A549 treated with CORT108297 at 1 μM for 4 hours (cell line): Measurements from ENCODE around the gene TPM2. TPM values are rescaled to one million over a fixed set of nuclear protein-coding genes. Genes with fewer than 3 reads are reported as not detected.

ENCODE experiments used
- total RNA-seq: library from RNA; stranded (reverse); fragments of 200-300 nt; extraction: Qiagen RNA extraction; gene quantifications from 5 replicates; pipeline ENCODE4 v1.2.3, GENCODE V29; 2022

TPM2 gene
- total RNA-seq, result 623 to 688 TPM (median 654 TPM) in 5 replicates

DNA sequence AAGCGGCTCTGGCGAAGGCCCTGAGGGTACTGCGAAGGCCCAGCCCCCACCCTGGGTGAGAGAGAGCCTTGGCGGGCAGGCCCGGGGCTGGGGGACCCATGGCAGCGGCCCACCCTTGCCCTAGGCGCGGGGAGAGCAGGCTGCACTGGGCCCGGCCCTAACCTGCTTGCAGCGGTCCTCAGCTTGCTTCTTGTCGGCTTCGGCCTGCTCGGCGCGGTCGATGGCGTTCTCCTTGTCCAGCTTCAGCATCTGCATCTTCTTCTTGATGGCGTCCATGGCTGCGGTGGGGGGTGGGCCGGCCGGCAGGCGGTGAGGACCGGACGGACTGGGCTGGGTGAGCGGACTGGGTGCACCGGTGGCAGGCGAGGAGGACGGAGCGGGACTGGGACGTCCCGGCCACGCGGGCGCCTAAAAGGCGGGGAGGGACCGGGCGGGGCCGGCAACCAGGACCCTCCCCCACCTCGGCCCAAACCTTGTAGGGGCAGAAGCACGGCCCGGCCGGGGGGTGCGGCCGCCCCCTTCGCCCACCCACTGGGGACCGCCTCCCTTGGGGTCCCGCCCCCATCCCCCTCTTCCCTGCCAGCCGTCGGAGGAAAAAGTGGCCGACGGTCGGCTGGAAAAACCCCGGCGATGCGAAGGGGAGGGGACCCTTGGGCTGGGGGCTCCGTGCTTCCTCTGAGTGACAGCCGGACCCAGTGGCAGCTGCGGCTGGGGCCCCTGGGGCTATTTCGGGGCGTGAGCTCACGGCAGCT is at the start of gene TPM2:
TPM2 (minus strand) TSS at position 384 of the 752 bp plus-strand sequence; CDS start at position 276, 108 bp downstream.

DNA sequence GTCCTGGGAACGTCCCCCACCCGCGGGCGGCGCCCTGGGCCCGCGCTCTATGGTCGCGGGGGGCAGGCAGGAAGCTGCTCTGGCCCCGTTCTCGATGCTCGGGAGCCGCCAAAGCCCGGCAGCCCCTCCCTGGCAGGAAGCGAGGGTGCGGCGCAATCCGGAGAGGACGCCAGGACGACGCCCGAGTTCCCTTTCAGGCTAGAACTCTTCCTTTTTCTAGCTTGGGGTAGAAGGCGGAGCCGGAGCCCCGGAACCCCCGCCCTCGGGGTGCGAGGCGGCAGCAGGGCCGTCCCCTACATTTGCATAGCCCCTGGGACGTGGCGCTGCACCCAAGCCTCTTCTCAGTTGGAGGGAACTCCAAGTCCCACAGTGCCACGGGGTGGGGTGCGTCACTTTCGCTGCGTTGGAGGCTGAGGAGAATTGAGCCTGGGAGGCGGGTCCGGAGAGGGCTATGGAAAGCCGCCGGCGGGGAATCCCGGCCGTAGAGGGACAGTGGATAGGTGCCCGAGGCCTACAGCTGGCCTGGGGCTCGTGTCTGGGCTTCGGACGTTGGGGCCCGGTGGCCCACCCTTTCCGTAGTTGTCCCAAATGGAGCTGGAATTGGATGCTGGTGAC is 42.6 kb upstream of the TPM2 start, which contains the start of the genes CREB3 and TLN1:
CREB3 (plus strand) TSS at position 482 of the 615 bp plus-strand sequence; CDS start at position 589, 107 bp downstream.
TLN1 (minus strand) TSS at position 11 of the 615 bp plus-strand sequence. CDS start 6,501 bp downstream, outside the sequence.

DNA sequence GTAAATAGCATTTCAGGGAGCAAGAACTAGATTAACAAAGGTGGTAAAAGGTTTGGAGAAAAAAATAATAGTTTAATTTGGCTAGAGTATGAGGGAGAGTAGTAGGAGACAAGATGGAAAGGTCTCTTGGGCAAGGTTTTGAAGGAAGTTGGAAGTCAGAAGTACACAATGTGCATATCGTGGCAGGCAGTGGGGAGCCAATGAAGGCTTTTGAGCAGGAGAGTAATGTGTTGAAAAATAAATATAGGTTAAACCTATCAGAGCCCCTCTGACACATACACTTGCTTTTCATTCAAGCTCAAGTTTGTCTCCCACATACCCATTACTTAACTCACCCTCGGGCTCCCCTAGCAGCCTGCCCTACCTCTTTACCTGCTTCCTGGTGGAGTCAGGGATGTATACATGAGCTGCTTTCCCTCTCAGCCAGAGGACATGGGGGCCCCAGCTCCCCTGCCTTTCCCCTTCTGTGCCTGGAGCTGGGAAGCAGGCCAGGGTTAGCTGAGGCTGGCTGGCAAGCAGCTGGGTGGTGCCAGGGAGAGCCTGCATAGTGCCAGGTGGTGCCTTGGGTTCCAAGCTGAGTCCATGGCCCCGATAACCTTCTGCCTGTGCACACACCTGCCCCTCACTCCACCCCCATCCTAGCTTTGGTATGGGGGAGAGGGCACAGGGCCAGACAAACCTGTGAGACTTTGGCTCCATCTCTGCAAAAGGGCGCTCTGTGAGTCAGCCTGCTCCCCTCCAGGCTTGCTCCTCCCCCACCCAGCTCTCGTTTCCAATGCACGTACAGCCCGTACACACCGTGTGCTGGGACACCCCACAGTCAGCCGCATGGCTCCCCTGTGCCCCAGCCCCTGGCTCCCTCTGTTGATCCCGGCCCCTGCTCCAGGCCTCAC is 16.3 kb downstream of the TPM2 start, which contains the start of gene CA9:
CA9 (plus strand) TSS at position 797 of the 893 bp plus-strand sequence; CDS start at position 829, 32 bp downstream.

DNA sequence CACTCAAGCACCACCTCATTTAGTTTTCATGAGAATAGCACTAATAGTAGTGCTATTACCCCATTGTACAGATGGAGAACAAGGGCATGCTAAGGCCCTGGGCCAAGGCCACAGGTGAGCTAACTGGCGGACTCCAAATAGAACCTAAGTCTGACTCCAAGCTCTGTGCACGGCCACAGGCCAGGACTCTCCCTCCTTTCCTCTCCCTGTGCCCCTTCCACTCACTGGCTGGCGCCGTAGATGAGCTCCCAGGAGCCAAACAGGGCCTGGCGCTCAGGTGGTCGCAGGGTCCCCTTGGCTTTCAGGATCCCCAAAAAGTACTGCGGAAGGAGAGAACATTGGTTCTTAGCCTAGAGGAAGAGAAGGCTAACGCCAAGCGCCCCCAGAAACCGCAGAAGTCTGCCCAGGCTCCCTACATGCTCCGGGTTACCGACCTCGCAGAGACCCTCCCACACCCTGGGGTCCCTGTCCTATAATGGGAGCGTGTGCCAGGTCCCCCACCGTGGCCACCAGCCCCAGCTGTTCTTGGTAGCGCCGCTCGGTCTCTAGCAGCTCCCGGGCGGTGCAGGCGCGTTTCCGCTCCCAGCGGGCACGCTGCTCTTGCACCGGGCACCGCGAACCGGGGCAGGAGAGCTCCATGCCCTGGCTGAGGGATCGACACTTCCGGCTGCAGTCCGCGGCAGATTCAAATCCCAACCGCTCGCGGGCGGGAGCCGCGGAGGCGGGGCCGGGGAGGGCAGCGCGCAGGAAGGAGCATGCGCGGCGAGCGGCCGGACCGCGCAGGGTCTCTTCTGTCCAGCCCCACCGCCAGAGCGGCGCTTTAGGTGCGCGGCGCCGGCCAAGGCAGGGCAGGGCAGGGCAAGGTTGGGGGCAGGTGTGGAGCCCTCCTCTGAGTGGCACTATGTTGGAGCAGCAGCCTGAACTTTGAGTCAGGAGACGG is 24.9 kb downstream of the TPM2 start, which contains the start of gene ARHGEF39:
ARHGEF39 (minus strand) TSS at position 665 of the 940 bp plus-strand sequence; CDS start at position 639, 26 bp downstream.

DNA sequence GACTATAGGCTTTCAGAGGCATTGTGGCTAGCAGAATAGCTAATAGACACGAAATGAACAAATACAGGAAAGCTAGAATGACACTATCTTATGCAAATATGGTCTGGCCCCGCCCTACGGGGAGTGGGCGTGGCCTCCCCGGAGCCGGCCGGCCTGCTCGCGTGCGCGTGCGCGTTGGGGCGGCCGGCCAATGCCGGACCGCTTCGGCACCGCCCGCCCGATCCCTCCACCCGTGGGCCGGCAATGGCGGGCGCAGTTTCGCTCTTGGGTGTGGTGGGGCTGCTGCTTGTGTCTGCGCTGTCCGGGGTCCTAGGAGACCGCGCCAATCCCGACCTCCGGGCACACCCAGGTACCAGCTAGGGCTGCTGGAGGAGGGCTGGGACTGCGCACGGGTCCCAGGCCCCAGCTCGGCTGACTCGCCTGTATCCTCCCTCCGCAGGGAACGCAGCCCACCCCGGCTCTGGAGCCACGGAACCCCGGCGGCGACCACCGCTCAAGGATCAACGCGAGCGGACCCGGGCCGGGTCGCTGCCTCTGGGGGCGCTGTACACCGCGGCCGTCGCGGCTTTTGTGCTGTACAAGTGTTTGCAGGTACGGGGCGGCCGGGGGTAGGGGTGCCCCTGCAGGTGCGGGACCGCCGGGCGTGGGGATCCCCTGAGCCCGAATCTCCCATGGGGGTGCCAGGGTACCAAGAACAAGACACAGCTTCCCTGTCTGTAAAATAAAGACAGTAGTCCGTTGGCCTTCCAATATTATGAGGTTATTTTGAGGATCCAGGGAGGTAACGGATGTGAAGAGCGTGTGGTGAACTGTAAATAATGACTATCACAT is 31.4 kb downstream of the TPM2 start, which contains the start of gene CCDC107:
CCDC107 (plus strand) TSS at position 156 of the 831 bp plus-strand sequence; CDS start at position 244, 88 bp downstream.

DNA sequence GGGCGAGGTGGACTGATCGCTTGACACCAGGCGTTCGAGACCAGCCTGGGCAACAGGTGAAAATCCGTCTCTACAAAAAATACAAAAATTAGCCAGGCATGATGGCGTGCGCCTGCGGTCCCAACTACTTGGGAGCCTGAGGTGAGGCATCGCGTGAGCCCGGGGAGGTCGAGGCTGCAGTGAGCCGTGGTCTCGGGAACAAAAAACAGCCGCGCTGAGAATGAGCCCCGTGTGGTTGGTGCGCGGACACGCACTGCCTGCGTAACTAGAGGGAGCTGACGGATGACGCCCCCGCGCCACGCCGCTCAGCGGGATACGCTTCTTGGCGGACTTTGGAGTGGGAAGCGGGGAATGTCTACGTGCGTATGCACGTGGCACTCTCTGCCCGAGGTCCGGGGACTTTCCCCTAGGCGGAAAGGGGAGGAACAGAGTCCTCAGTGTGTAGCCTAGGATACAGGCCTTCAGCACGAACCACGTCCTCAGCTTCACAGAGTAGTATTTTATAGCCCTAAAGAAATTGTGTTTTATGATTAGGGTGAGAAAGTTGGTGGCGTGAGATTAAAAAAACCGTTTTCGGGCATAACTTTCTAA is 32.1 kb downstream of the TPM2 start, which contains the start of gene RMRP:
RMRP (minus strand) TSS at position 474 of the 591 bp plus-strand sequence.

DNA sequence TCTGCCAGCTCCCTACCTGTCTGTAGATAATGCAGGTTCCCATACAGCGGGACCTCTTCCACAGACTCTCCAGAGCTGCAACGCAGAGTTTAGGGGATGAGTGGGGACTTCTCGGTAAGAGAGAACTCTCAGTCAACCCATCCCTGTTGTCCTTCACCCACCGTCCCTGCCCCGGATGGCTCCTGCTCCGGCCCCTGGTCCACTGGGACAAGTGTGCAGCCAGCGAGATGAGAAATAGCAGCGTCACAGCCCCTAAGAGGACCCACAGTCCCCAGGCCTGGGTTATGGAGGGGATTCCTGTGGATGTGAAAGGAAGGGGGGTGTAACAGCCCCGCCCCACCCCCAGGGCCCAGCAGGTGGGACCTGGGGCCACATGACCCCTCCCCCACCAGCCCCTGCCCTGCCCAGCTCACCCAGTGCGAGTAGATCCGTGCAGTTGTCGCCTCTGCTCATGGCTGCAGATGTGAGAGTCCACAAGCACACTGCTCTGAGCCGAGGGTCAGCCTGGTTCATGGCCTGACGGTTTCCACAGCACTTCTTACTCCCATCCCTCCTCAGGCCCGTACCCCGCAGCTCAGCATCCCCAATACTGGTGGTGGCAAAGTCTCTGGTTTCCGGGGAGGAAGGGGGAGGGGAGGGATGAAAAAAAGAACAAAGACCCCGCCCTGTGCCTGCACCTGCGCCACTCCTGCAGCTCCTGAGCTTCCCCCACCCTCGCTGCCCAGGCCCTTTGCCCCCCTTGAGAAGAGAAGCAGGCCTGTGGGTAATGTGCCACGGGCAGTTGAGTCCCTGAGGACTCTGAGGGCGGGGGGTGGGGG is 39.2 kb downstream of the TPM2 start, which contains the start of gene SIT1:
SIT1 (minus strand) TSS at position 591 of the 818 bp plus-strand sequence; CDS start at position 513, 78 bp downstream.

Other genes with a start within 250 kb of the TPM2 start
- 22.4 to 33.2 TPM (median 29.5 TPM) in 5 replicates for gene RUSC2, start 199.8 kb downstream of the TPM2 start, total RNA-seq
- gene TESK1, start 84.7 kb downstream of the TPM2 start, total RNA-seq, result 23.2 to 30.9 TPM (median 29.9 TPM) in 5 replicates
- gene CD72, start 71.5 kb downstream of the TPM2 start, total RNA-seq, result 0.06 to 0.18 TPM (median 0.12 TPM) in 4 of 5 replicates, not detected in the other
- not detected in 5 replicates for gene SIT1, start 39.0 kb downstream of the TPM2 start, total RNA-seq
- gene RMRP, start 31.9 kb downstream of the TPM2 start, total RNA-seq, result 4.2 to 11.7 TPM (median 7.0 TPM) in 3 of 5 replicates, not detected in the others
- gene CCDC107, start 31.6 kb downstream of the TPM2 start, total RNA-seq, result 21.2 to 27.0 TPM (median 25.3 TPM) in 5 replicates
- 13.1 to 20.9 TPM (median 19.3 TPM) in 5 replicates for gene ARHGEF39, start 24.7 kb downstream of the TPM2 start, total RNA-seq
- gene CA9, start 16.0 kb downstream of the TPM2 start, total RNA-seq, result 4.2 to 7.9 TPM (median 7.3 TPM) in 5 replicates
- 110 to 135 TPM (median 123 TPM) in 5 replicates for gene TLN1, start 42.3 kb upstream of the TPM2 start, total RNA-seq
- gene CREB3, start 42.7 kb upstream of the TPM2 start, total RNA-seq, result 58.6 to 69.3 TPM (median 61.3 TPM) in 5 replicates
- gene GBA2, start 59.3 kb upstream of the TPM2 start, total RNA-seq, result 27.4 to 38.0 TPM (median 34.1 TPM) in 5 replicates
- 12.8 to 17.3 TPM (median 15.8 TPM) in 5 replicates for gene RGP1, start 59.4 kb upstream of the TPM2 start, total RNA-seq
- 0.30 to 0.48 TPM (median 0.36 TPM) in 3 of 5 replicates, not detected in the others for gene MSMP, start 64.4 kb upstream of the TPM2 start, total RNA-seq
- gene NPR2, start 101.7 kb upstream of the TPM2 start, total RNA-seq, result 4.6 to 7.4 TPM (median 6.1 TPM) in 5 replicates
- gene SPAG8, start 122.3 kb upstream of the TPM2 start, total RNA-seq, result 0.44 to 0.64 TPM (median 0.58 TPM) in 5 replicates
- gene HINT2, start 125.1 kb upstream of the TPM2 start, total RNA-seq, result 69.8 to 110 TPM (median 103 TPM) in 5 replicates
- not detected in 5 replicates for gene FAM221B, start 138.8 kb upstream of the TPM2 start, total RNA-seq
- 2.5 to 3.7 TPM (median 3.4 TPM) in 5 replicates for gene TMEM8B, start 139.3 kb upstream of the TPM2 start, total RNA-seq
- gene OR13J1, start 180.5 kb upstream of the TPM2 start, total RNA-seq, result not detected in 5 replicates
- gene HRCT1, start 216.3 kb upstream of the TPM2 start, total RNA-seq, result 0.12 to 0.38 TPM (median 0.23 TPM) in 5 replicates
- gene SPAAR, start 219.6 kb upstream of the TPM2 start, total RNA-seq, result 0.07 TPM in 1 of 5 replicates, not detected in the others